ENCODE measurements around the gene LRGUK.
"Not testable (repeated sequence)": the region's sequence is repeated elsewhere in the genome, so short reads cannot be mapped to it uniquely, and the experiment has no call there.

The LRGUK gene

GRCh38 chr7:134293002-134293740, 166.0 kb downstream of the LRGUK start:
- CTCF ChIA-PET = no interaction called here
- peaks cover 10 to 62% of the 10 kb centered on the region in 2 experiments; a peak in 2 of 3 replicates for H3K36me3 ChIP-seq (ENCODE audit: control insufficient read depth in 2 of 2, insufficient read depth in 1 of 2, low read length in 2 of 2)
- TF ChIP-seq ZNF280C (tag by site-specific recombination; IDR thresholded peaks at IDR 0.05) (no peak), PRDM4 (tag by site-specific recombination; IDR thresholded peaks at IDR 0.05) (no peak), ZEB2 (tag by site-specific recombination; IDR thresholded peaks at IDR 0.05) (no peak), ZNF239 (tag by site-specific recombination; IDR thresholded peaks at IDR 0.05) (no peak), GLI2 (tag by site-specific recombination; IDR thresholded peaks at IDR 0.05; ENCODE audit: borderline replicate concordance, low read depth) (no peak)
- TF ChIP-seq, protein P1, sequence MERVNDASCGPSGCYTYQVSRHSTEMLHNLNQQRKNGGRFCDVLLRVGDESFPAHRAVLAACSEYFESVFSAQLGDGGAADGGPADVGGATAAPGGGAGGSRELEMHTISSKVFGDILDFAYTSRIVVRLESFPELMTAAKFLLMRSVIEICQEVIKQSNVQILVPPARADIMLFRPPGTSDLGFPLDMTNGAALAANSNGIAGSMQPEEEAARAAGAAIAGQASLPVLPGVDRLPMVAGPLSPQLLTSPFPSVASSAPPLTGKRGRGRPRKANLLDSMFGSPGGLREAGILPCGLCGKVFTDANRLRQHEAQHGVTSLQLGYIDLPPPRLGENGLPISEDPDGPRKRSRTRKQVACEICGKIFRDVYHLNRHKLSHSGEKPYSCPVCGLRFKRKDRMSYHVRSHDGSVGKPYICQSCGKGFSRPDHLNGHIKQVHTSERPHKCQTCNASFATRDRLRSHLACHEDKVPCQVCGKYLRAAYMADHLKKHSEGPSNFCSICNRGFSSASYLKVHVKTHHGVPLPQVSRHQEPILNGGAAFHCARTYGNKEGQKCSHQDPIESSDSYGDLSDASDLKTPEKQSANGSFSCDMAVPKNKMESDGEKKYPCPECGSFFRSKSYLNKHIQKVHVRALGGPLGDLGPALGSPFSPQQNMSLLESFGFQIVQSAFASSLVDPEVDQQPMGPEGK (tag by site-specific recombination; IDR thresholded peaks at IDR 0.05) = no peak
- no peaks in the 10 kb centered on the region for H3K4me1 ChIP-seq (ENCODE audit: control insufficient read depth, insufficient read depth, low read length)
- no peaks in the 10 kb centered on the region for H3K9me3 ChIP-seq (ENCODE audit: control insufficient read depth, insufficient read depth, low read depth, low read length)
- H3K27ac ChIP-seq (ENCODE audit: extremely low read depth, low read depth, low read length) = no peak overlapping the region
- no peak overlapping the region for H3K4me3 ChIP-seq (ENCODE audit: low read depth, low read length)
- POLR2A ChIA-PET = no interaction called here

- H3K9me3 ChIP-seq (ENCODE audit: control insufficient read depth, insufficient read depth, low read depth, low read length); CTCF ChIA-PET; H3K4me1 ChIP-seq (ENCODE audit: control insufficient read depth, insufficient read depth, low read length); H3K27ac ChIP-seq (ENCODE audit: extremely low read depth, low read depth, low read length); H3K4me3 ChIP-seq (ENCODE audit: low read depth, low read length); POLR2A ChIA-PET: not testable (repeated sequence)
- H3K36me3 ChIP-seq (ENCODE audit: control insufficient read depth in 2 of 2, insufficient read depth in 1 of 2, low read length in 2 of 2) = peaks cover 10 to 83% of the 10 kb centered on the region in 2 experiments; a peak in 2 of 3 replicates
Measured at GRCh38 chr7:134295982-134296381, 168.8 kb downstream of the LRGUK start.

DNA sequence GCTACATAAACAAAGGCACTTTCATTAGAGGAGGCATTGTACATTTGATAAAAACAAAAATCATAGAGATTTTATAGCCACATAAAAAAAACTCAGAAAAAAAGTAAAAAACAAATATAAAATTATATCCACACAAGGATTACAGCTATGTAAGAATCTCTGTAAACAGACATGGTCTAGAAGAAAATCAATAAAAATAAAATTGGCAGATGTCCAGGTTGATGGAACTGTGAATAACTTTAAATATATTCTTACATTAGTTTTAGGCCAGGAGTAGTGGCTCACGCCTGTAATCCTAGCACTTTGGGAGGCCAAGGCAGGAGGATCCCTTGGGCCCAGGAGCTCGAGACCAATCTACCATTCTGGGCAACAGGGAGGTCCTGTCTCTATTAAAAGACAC, 170.3 kb downstream of the LRGUK start:
- H3K9me3 ChIP-seq (ENCODE audit: control insufficient read depth, insufficient read depth, low read depth, low read length) = no peaks in the 10 kb centered on the region
- no peak overlapping the region for H3K27ac ChIP-seq (ENCODE audit: extremely low read depth, low read depth, low read length)
- peaks cover 10 to 91% of the 10 kb centered on the region in 2 experiments; a peak in 2 of 3 replicates for H3K36me3 ChIP-seq (ENCODE audit: control insufficient read depth in 2 of 2, insufficient read depth in 1 of 2, low read length in 2 of 2)
- no peaks in the 10 kb centered on the region for H3K4me1 ChIP-seq (ENCODE audit: control insufficient read depth, insufficient read depth, low read length)
- CTCF ChIA-PET = no interaction called here
- H3K4me3 ChIP-seq (ENCODE audit: low read depth, low read length) = no peak overlapping the region
- POLR2A ChIA-PET = no interaction called here
- TF ChIP-seq, protein P2, sequence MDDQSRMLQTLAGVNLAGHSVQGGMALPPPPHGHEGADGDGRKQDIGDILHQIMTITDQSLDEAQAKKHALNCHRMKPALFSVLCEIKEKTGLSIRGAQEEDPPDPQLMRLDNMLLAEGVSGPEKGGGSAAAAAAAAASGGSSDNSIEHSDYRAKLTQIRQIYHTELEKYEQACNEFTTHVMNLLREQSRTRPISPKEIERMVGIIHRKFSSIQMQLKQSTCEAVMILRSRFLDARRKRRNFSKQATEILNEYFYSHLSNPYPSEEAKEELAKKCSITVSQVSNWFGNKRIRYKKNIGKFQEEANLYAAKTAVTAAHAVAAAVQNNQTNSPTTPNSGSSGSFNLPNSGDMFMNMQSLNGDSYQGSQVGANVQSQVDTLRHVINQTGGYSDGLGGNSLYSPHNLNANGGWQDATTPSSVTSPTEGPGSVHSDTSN (CRISPR knock-in tag; IDR thresholded peaks at IDR 0.05) = no peak
- no peak for TF ChIP-seq MYNN (tag by site-specific recombination; IDR thresholded peaks at IDR 0.05; ENCODE audit: borderline replicate concordance)
- TF ChIP-seq, protein P3, sequence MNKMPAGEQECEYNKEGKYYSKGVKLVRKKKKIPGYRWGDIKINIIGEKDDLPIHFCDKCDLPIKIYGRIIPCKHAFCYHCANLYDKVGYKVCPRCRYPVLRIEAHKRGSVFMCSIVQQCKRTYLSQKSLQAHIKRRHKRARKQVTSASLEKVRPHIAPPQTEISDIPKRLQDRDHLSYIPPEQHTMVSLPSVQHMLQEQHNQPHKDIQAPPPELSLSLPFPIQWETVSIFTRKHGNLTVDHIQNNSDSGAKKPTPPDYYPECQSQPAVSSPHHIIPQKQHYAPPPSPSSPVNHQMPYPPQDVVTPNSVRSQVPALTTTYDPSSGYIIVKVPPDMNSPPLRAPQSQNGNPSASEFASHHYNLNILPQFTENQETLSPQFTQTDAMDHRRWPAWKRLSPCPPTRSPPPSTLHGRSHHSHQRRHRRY (tag by site-specific recombination; IDR thresholded peaks at IDR 0.05) = no peak
- no peak for TF ChIP-seq ZNF146 (tag by site-specific recombination; IDR thresholded peaks at IDR 0.05)
- no peak for TF ChIP-seq ZNF501 (tag by site-specific recombination; IDR thresholded peaks at IDR 0.05)

Measured in HEK293 (cell line).